ENCODE results near the gene SSBP4.
A peak's percentile ranks its signal among the peaks of the same experiment; 100 is the strongest.

Gene SSBP4

DNA sequence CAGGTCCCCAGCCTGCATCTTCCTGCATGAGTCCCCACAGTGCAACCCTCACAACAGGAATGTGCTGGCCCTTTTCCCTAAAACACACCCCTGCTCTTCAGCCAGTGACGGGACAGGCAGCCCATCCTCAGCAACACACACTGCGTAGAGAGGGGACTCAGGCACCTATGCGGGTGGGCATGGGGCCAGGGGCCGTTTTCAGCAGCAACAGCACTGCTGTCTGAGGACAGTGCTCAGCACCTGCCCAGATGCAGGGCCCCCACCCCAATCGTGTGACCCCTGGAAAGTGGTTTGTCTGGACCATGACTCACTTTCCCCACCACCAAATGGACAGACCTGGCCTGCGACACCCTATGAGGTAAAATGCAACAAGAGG lies 46.8 kb downstream of the SSBP4 start:
- DNase-seq (ENCODE audit: low read depth in 2 of 2), result no peak
- H3K4me3 ChIP-seq (replicated peaks in 1 of 2; ENCODE audit: low read depth in 2 of 2, low read length in 2 of 2), result no peak overlapping the region
- TF ChIP-seq, protein P1, sequence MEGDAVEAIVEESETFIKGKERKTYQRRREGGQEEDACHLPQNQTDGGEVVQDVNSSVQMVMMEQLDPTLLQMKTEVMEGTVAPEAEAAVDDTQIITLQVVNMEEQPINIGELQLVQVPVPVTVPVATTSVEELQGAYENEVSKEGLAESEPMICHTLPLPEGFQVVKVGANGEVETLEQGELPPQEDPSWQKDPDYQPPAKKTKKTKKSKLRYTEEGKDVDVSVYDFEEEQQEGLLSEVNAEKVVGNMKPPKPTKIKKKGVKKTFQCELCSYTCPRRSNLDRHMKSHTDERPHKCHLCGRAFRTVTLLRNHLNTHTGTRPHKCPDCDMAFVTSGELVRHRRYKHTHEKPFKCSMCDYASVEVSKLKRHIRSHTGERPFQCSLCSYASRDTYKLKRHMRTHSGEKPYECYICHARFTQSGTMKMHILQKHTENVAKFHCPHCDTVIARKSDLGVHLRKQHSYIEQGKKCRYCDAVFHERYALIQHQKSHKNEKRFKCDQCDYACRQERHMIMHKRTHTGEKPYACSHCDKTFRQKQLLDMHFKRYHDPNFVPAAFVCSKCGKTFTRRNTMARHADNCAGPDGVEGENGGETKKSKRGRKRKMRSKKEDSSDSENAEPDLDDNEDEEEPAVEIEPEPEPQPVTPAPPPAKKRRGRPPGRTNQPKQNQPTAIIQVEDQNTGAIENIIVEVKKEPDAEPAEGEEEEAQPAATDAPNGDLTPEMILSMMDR (IDR thresholded peaks at IDR 0.05; ENCODE audit: low read depth, low read length), result no peak

DNA sequence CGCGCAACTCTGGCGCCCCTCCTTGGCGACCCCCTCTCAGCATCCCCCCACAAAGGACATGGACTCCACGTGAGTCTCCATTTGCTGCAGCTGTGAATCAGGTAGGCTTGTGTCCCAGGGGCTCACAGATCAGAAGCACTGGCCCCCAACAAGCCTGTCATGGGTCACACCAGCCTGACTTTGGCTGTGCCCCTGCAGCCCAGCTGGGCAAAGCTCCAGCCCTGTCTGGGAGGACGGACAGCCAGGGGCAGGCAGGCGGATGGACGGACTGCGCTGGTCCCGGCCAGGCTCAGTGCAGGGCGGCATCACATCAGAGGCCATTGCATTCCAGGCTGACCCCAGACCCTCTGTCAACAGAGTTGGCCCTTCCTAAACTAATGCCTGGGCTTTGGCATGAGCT lies 47.2 kb downstream of the SSBP4 start:
- TF ChIP-seq, protein P1 (IDR thresholded peaks at IDR 0.05; ENCODE audit: low read depth, low read length), result no peak
- no peak for DNase-seq (ENCODE audit: low read depth in 2 of 2)
- H3K4me3 ChIP-seq (replicated peaks in 1 of 2; ENCODE audit: low read depth in 2 of 2, low read length in 2 of 2), result no peak overlapping the region

- H3K4me3 ChIP-seq (replicated peaks in 1 of 2; ENCODE audit: low read depth in 2 of 2, low read length in 2 of 2), result no peak overlapping the region
- no peak for DNase-seq (ENCODE audit: low read depth in 2 of 2)
- TF ChIP-seq, protein P1 (IDR thresholded peaks at IDR 0.05; ENCODE audit: low read depth, low read length), result no peak
Measured at GRCh38 chr19:18467978-18468377, 48.8 kb downstream of the SSBP4 start.

GRCh38 chr19:18468517-18468916 lies 49.3 kb downstream of the SSBP4 start:
- no peak overlapping the region for H3K4me3 ChIP-seq (replicated peaks in 1 of 2; ENCODE audit: low read depth in 2 of 2, low read length in 2 of 2)
- TF ChIP-seq, protein P1 (IDR thresholded peaks at IDR 0.05; ENCODE audit: low read depth, low read length), result no peak
- DNase-seq (ENCODE audit: low read depth in 2 of 2), result no peak

DNA sequence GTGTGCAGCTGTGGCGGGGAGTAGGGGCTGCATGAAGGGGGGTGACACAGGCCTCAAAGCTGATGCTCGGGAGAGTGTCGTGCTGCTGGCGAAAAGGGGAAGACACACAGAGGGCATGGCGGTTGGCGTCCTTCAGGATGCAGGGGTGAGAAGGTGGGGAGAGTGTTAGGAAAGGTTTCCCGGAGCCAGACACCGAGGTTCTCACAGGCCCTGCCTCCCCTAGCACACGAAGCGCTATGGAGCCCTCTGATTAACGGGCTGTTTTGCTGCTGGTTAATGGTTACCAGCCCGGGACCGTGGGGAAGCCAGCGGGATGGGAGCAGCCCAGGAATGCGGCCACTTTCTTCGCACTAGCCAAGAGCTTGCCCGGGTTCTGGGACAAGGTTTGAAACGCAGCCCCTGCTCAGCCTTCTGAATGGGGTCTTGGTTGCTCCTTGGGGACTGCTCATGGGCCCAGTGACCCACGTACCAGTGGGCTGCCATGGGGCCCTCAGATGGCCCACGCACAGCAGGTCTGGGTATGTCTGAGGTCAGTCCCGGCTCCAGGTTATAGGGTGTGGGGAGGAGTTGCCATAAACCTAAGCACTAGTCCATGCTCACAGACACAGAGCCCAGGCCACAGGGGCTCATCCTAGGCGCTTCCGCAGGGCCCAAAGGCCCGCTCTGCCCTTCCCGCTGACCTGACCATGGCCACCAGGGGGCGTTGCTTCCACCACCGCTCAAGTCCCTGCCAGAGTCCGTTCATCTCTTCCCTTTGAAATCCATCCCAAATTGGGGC lies 50.1 kb downstream of the SSBP4 start:
- TF ChIP-seq, protein P1 (IDR thresholded peaks at IDR 0.05; ENCODE audit: low read depth, low read length), result peak; percentile 84
- H3K4me3 ChIP-seq (replicated peaks in 1 of 2; ENCODE audit: low read depth in 2 of 2, low read length in 2 of 2), result no peak overlapping the region
- DNase-seq (ENCODE audit: low read depth in 2 of 2), result peak; percentile 78 to 81

GRCh38 chr19:18470787-18471186 lies 51.6 kb downstream of the SSBP4 start:
- DNase-seq (ENCODE audit: low read depth in 2 of 2), result no peak
- H3K4me3 ChIP-seq (replicated peaks in 1 of 2; ENCODE audit: low read depth in 2 of 2, low read length in 2 of 2), result no peak overlapping the region
- TF ChIP-seq, protein P1 (IDR thresholded peaks at IDR 0.05; ENCODE audit: low read depth, low read length), result no peak
